Measurements from ENCODE around the gene ENTREP1.

Gene ENTREP1

GRCh38 chr9:69319324-69320025, 5.5 kb upstream of the ENTREP1 start:
- DNase-seq (ENCODE audit: low read depth): no peak

GRCh38 chr9:69322256-69322655, 2.8 kb upstream of the ENTREP1 start:
- no peak for DNase-seq (ENCODE audit: low read depth)

DNA sequence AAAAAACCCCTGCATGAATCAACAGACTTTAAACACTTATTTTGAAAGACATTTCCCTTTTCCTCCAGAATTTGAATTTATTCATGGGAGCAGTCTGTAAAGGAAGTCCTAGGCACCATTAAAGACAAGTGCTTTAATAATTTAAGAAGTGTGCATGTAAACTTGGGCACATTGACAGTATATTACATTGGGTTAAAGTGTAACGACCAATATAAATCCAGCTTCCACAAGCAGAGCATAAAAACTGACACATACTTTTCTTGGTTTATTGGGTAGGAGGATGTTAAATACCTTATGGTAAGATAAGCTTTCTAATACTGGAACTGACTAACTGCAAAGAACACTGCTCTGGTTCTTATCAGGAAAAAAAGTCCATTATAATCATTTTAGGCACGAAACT, 1.2 kb upstream of the ENTREP1 start:
- no peak for DNase-seq (ENCODE audit: low read depth)

GRCh38 chr9:69325409-69326212, 596 bp downstream of the ENTREP1 start:
- DNase-seq (ENCODE audit: low read depth): no peak

- no peak for DNase-seq (ENCODE audit: low read depth)
These were observed 1.2 kb downstream of the ENTREP1 start for GRCh38 chr9:69326261-69326660.

GRCh38 chr9:69330580-69330979, 5.6 kb downstream of the ENTREP1 start:
- DNase-seq (ENCODE audit: low read depth): no peak

- DNase-seq (ENCODE audit: low read depth): no peak
These were observed 6.4 kb downstream of the ENTREP1 start for GRCh38 chr9:69331444-69331843.

GRCh38 chr9:69332067-69332685, 7.2 kb downstream of the ENTREP1 start:
- no peak for DNase-seq (ENCODE audit: low read depth)

DNA sequence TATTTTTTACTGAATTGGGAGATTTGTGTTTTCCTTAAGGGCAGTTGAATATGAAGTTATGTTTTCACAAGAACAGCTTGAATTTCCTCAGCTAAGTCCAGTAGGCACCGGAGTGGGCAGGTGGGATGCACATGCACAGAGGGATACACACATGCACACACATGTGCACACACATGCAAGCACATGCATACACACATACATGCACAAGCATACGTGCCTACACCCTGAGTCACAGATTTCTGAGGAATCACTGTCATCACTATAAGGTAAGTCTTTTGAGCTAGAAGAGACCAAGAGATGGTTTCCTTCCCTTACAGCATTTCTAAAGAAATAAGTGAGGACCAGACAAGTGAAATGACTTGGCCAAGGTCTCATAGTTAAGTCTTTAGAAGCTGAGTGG, 8.7 kb downstream of the ENTREP1 start:
- DNase-seq (ENCODE audit: low read depth): no peak

GRCh38 chr9:69334317-69334716, 9.3 kb downstream of the ENTREP1 start:
- DNase-seq (ENCODE audit: low read depth): no peak

DNA sequence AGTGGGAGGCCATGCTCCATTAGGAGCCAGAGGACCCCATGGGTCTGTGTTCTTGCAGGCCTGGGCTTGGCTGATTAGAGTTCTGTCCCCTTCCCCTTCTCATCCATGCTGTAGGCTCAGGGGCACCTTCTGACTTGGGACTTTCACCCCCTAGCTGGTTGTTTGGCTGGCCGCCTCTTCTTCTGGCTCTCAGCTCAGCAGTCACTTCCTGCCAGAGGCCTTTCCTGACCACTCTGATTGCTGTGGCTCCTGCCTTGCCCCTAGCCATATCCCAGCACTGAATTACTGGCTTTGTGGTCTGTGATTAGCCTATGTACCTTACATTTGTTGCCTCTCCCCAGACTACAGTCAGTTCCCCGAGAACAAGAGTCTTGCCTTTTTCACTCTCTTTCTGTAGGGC, 14.6 kb downstream of the ENTREP1 start:
- no peak for DNase-seq (ENCODE audit: low read depth)

DNA sequence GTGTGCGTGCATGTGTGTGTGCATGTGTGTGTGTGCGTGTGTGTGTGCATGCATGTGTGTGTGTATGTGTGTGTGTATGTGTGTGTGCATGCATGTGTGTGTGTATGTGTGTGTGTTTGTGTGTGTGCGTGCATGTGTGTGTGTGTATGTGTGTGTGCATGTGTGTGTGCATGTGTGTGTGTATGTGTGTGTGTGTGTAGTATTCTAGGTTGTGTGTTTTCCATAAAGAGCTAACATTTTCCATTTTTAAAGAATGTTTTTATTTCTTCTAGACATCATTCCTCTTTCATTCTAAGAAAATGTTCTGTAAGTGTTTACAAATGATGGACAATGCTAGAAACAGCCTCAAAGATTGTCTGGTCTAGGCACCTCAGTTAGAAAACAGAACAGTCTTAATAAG, 15.6 kb downstream of the ENTREP1 start:
- no peak for DNase-seq (ENCODE audit: low read depth)

GRCh38 chr9:69342769-69343168, 17.8 kb downstream of the ENTREP1 start:
- no peak for DNase-seq (ENCODE audit: low read depth)

- no peak for DNase-seq (ENCODE audit: low read depth)
These were observed 19.4 kb downstream of the ENTREP1 start for GRCh38 chr9:69344459-69344858.

- DNase-seq (ENCODE audit: low read depth): no peak
These were observed 21.8 kb downstream of the ENTREP1 start for GRCh38 chr9:69346596-69347390.

GRCh38 chr9:69347607-69348006, 22.6 kb downstream of the ENTREP1 start:
- no peak for DNase-seq (ENCODE audit: low read depth)

- DNase-seq (ENCODE audit: low read depth): no peak
These were observed 26.2 kb downstream of the ENTREP1 start for GRCh38 chr9:69351227-69351626.

GRCh38 chr9:69355232-69355631, 30.2 kb downstream of the ENTREP1 start:
- DNase-seq (ENCODE audit: low read depth): no peak

- no peak for DNase-seq (ENCODE audit: low read depth)
These were observed 32.2 kb downstream of the ENTREP1 start for GRCh38 chr9:69357030-69357775.

GRCh38 chr9:69357821-69358220, 32.8 kb downstream of the ENTREP1 start:
- no peak for DNase-seq (ENCODE audit: low read depth)

DNA sequence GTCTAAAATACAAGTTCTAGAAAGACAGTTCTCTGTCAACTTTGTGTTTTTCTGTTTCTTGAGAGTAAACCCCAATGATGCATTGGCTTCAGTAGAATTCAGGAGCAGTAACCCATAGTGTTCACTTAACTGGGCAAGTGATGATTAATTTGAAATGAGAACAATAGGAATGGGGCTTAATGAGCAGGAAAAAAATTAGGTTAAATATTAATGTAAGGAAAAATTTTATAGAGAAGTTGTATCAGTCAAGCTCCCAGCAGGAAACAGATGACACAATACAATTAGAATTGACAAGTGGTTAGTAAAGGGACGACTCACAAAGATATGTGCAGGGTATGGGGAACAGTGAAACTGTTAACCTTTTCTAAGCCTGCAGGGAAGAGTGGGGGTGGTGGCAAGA, 38.2 kb downstream of the ENTREP1 start:
- no peak for DNase-seq (ENCODE audit: low read depth)

All from iris pigment epithelial cell (primary cell).